Duodenal mucosa (tissue), 2 donors: ENCODE measurements around the gene APOL5.

Experiments
- H3K27ac ChIP-seq: one replicate; pipeline ENCODE4 v1.7.0; 2013; ENCODE audit warnings: low read depth, low read length
- H3K27me3 ChIP-seq, 2 donors: one replicate each; pipeline ENCODE4 v1.7.0; 2013; ENCODE audit warnings: low read length in 2 of 2, control low read depth in 1 of 2; ENCODE audit not compliant: insufficient read depth in 2 of 2, control insufficient read depth in 1 of 2
- H3K36me3 ChIP-seq, 2 donors: one replicate each; pipeline ENCODE4 v1.7.0; 2013; ENCODE audit warnings: low read length in 2 of 2, control low read depth in 1 of 2; ENCODE audit not compliant: insufficient read depth in 2 of 2, control insufficient read depth in 1 of 2
- H3K4me1 ChIP-seq, 2 donors: one replicate each; pipeline ENCODE4 v1.7.0; 2013; ENCODE audit warnings: low read length in 2 of 2, control low read depth in 1 of 2; ENCODE audit not compliant: insufficient read depth in 2 of 2, control insufficient read depth in 1 of 2
- H3K4me3 ChIP-seq, 2 donors: one replicate each; pipeline ENCODE4 v1.7.0; 2013; ENCODE audit warnings: low read length in 2 of 2, low read depth in 1 of 2
- H3K9ac ChIP-seq, 2 donors: one replicate each; pipeline ENCODE4 v1.7.0; 2013; ENCODE audit warnings: low read length in 2 of 2, low read depth in 1 of 2
- H3K9me3 ChIP-seq, 2 donors: one replicate each; pipeline ENCODE4 v1.7.0; 2013; ENCODE audit warnings: low read length in 2 of 2, control low read depth in 1 of 2; ENCODE audit not compliant: control insufficient read depth in 1 of 2

Gene APOL5

GRCh38 chr22:35728639-35729308 lies 11.1 kb downstream of the APOL5 start:
- Histone ChIP-seq H3K27ac (no peak overlapping the region), H3K4me3 (no peak overlapping the region), H3K4me1 (peaks cover 6 to 17% of the 10 kb centered on the region in 2 donors), H3K9me3 (no peaks in the 10 kb centered on the region), H3K9ac (no peak overlapping the region), H3K36me3 (no peaks in the 10 kb centered on the region), H3K27me3 (no peaks in the 10 kb centered on the region)

GRCh38 chr22:35729309-35729698 lies 11.6 kb downstream of the APOL5 start:
- H3K4me3 ChIP-seq = no peak overlapping the region
- no peaks in the 10 kb centered on the region for H3K9me3 ChIP-seq
- H3K27ac ChIP-seq = no peak overlapping the region
- H3K9ac ChIP-seq = no peak overlapping the region
- no peaks in the 10 kb centered on the region for H3K27me3 ChIP-seq
- no peaks in the 10 kb centered on the region for H3K36me3 ChIP-seq
- peaks cover 11 to 22% of the 10 kb centered on the region in 2 donors for H3K4me1 ChIP-seq

GRCh38 chr22:35731321-35731720 lies 13.6 kb downstream of the APOL5 start:
- no peaks in the 10 kb centered on the region for H3K9me3 ChIP-seq
- no peak overlapping the region for H3K27ac ChIP-seq
- H3K4me1 ChIP-seq = peaks cover 13 to 24% of the 10 kb centered on the region in 2 donors
- no peak overlapping the region for H3K9ac ChIP-seq
- no peak overlapping the region for H3K4me3 ChIP-seq
- H3K27me3 ChIP-seq = no peaks in the 10 kb centered on the region
- H3K36me3 ChIP-seq = no peaks in the 10 kb centered on the region

- peaks cover 0 to 3% of the 10 kb centered on the region in 2 donors for H3K36me3 ChIP-seq
- H3K9ac ChIP-seq = no peak overlapping the region
- no peak overlapping the region for H3K27ac ChIP-seq
- H3K4me1 ChIP-seq = peaks cover 13 to 24% of the 10 kb centered on the region in 2 donors
- H3K9me3 ChIP-seq = no peaks in the 10 kb centered on the region
- no peaks in the 10 kb centered on the region for H3K27me3 ChIP-seq
- no peak overlapping the region for H3K4me3 ChIP-seq
Measured at GRCh38 chr22:35732116-35732515, 14.4 kb downstream of the APOL5 start.

- peaks cover 13 to 24% of the 10 kb centered on the region in 2 donors for H3K4me1 ChIP-seq
- no peak overlapping the region for H3K9ac ChIP-seq
- no peak overlapping the region for H3K27ac ChIP-seq
- H3K27me3 ChIP-seq = no peaks in the 10 kb centered on the region
- no peaks in the 10 kb centered on the region for H3K9me3 ChIP-seq
- H3K36me3 ChIP-seq = peaks cover 0 to 3% of the 10 kb centered on the region in 2 donors
- H3K4me3 ChIP-seq = no peak overlapping the region
Measured at GRCh38 chr22:35733036-35733435, 15.4 kb downstream of the APOL5 start.

GRCh38 chr22:35733791-35734516 lies 16.3 kb downstream of the APOL5 start:
- Histone ChIP-seq H3K4me3 (no peak overlapping the region), H3K9me3 (no peaks in the 10 kb centered on the region), H3K27ac (no peak overlapping the region), H3K36me3 (peaks cover 2 to 3% of the 10 kb centered on the region in 2 donors), H3K9ac (no peak overlapping the region), H3K27me3 (no peaks in the 10 kb centered on the region), H3K4me1 (peaks cover 13 to 24% of the 10 kb centered on the region in 2 donors)

GRCh38 chr22:35734517-35734827 lies 16.8 kb downstream of the APOL5 start:
- Histone ChIP-seq H3K4me1 (peaks cover 10 to 20% of the 10 kb centered on the region in 2 donors), H3K9me3 (no peaks in the 10 kb centered on the region), H3K36me3 (peaks cover 3% of the 10 kb centered on the region in 2 donors), H3K27ac (no peak overlapping the region), H3K9ac (no peak overlapping the region), H3K4me3 (no peak overlapping the region), H3K27me3 (no peaks in the 10 kb centered on the region)

- H3K9ac ChIP-seq = no peak overlapping the region
- H3K27ac ChIP-seq = no peak overlapping the region
- H3K4me1 ChIP-seq = peaks cover 10 to 19% of the 10 kb centered on the region in 2 donors
- no peaks in the 10 kb centered on the region for H3K9me3 ChIP-seq
- no peak overlapping the region for H3K4me3 ChIP-seq
- H3K36me3 ChIP-seq = peaks cover 3% of the 10 kb centered on the region in 2 donors
- H3K27me3 ChIP-seq = no peaks in the 10 kb centered on the region
Measured at GRCh38 chr22:35735542-35735941, 17.9 kb downstream of the APOL5 start.

GRCh38 chr22:35736166-35736565 lies 18.5 kb downstream of the APOL5 start:
- no peak overlapping the region for H3K27ac ChIP-seq
- no peak overlapping the region for H3K9ac ChIP-seq
- H3K36me3 ChIP-seq = peaks cover 3% of the 10 kb centered on the region in 2 donors
- no peaks in the 10 kb centered on the region for H3K27me3 ChIP-seq
- no peak overlapping the region for H3K4me3 ChIP-seq
- H3K9me3 ChIP-seq = no peaks in the 10 kb centered on the region
- peaks cover 10 to 19% of the 10 kb centered on the region in 2 donors for H3K4me1 ChIP-seq

GRCh38 chr22:35736701-35737100 lies 19.0 kb downstream of the APOL5 start:
- Histone ChIP-seq H3K9ac (no peak overlapping the region), H3K4me1 (peaks cover 10 to 19% of the 10 kb centered on the region in 2 donors), H3K9me3 (no peaks in the 10 kb centered on the region), H3K36me3 (peaks cover 3% of the 10 kb centered on the region in 2 donors), H3K27me3 (no peaks in the 10 kb centered on the region), H3K4me3 (no peak overlapping the region), H3K27ac (no peak overlapping the region)
